HG03025 (cell line): ENCODE measurements around the gene TIPIN.
"Not testable (repeated sequence)": the region's sequence is repeated elsewhere in the genome, so short reads cannot be mapped to it uniquely, and the experiment has no call there.

Source experiments
- ATAC-seq: cut with Tn5 transposase; IDR thresholded peaks from one replicate; pipeline ENCODE4 v1.9.1; 2021; ENCODE audit warnings: mild to moderate bottlenecking, moderate library complexity; ENCODE audit not compliant: unreplicated experiment, low FRiP score

TIPIN gene

DNA sequence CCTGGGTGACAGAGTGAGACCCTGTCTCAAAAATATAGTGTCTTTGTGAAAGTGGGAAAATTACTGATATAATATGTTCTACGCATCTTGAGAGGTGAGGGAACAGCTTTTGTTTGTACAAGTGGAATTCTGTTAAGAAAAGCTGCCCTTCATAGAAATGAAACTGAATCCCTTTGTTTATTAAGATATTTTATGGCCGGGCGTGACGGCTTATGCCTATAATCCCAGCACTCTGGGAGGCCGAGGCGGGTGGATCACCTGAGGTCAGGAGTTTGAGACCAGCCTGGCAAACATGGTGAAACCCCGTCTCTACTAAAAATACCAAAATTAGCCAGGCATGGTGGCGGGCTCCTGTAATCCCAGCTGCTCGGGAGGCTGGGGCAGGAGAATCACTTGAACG, 52.1 kb downstream of the TIPIN start:
- ATAC-seq: not testable (repeated sequence)

DNA sequence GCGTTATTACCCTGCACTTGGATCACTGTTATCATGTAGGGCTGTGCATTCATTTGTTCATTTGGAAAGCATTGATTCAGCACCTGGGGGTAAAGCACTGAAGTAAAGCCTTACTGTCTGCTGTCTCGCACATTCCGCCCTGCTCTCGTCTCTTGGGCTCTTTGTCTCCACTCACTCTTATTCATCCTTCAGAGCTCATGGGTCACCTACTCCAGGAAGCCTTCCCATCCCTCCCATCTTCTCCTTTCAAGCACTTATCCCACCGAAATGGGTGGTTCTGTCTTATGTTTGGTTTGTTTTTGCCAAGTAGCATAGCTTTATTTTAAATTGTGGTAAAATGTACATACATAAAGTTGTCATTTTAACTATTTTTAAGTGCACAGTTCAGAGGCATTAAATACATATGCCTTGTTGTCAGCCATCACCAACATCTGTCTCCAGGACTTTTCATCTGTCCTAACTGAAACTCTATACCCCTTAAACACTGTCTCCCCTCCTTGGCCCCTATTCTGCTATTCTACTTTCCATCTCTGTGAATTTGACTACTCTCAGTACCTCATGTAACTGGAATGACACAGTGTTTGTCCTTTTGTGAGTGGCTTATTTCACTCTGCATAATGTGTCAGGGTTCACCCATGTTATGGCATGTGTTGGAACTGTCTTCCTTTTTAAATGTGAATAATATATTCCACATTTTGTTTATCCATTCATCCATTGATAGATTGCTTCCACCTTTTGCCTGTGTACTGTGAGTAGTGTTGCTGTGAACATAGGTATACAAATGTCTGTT, 53.8 kb downstream of the TIPIN start:
- ATAC-seq: no peak

DNA sequence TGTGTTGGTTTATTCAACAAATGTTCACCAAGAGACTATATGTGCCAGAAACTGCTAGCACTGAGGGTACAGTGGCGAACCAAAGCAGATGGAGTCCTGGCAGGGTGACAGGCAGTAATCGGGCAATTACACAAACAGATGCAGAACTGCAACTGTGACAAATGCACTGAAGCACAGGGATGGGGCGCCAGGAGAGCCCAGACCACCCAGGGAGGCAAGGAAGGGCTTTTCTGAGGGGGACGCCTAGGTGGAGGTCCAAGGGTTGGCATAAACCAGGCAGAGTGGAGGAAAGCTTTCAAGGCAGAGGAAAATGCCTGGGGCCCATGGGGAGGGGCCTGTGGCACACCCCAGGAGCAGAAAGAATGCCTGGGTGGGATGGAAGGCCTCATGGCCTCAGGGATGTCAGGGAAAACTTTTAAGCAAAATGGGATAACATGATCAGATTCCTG, 57.7 kb downstream of the TIPIN start:
- ATAC-seq: no peak

DNA sequence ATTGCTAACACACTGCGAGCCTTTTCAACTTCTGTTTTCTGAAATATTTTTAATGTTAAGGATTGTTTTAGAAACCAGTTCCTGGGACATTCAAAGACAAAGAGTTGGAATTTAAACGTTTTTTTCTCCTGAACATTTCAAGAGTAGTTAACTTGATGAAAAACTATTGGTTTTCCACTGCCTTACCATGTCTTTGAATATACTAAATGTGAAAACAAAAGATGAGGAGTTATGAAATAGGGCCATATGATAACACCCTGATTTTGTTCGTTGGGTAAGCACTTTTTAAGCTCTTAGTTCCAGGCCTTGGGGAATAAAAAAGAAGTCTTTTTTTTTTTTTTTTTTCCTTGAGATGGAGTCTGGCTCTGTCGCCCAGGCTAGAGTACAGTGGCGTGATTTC, 60.3 kb downstream of the TIPIN start:
- no peak for ATAC-seq

DNA sequence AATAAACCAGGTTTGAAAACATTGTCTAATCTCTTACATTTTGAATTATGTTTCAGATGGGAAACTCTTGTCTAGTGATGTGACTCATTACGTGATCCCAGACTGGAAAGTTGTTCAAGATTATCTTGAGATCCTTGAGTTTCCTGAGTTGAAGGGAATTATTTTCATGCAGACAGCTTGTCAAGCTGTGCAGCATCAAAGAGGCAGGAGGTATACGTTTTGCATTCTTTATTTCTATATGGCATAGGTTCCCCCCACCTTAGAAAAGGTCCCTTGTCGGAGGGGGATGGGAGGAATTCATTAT, 61.6 kb downstream of the TIPIN start:
- no peak for ATAC-seq

DNA sequence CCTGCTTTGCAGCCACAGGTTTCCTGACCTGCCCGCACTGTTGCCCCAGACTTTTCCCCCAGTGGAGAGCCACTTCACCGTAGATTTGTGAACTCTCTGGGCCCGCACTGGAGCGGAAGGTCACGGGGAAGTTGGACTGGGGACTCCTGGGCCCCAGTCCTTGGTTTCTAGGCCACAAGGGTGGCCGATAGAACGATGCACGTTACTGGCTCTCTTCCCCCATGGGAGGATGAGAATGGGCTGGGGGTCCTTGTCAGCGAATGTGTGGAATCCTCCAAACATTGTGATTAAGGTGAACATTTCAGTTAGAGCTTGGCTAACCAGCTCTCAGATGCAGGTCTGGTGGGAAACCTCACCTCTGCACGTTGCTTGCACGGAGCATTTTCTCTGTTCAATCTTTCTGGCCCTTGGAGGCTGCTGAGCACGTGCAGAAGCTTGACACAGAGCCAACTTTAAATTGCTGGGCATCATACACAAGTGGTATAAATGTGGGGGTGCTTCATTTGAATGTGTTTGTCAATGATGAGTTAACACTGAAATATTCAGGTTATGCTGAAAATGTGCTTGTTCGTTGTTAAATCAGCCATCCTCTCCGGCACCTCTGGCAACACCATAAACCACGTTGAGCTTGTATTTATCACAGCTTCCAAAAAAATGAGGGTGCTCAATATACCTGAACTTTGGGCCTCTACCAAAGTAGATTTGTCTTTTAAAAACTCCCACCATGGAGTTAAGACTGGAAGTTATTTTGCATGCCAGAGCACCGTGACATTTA, 62.1 kb downstream of the TIPIN start:
- ATAC-seq: peak; percentile 28

DNA sequence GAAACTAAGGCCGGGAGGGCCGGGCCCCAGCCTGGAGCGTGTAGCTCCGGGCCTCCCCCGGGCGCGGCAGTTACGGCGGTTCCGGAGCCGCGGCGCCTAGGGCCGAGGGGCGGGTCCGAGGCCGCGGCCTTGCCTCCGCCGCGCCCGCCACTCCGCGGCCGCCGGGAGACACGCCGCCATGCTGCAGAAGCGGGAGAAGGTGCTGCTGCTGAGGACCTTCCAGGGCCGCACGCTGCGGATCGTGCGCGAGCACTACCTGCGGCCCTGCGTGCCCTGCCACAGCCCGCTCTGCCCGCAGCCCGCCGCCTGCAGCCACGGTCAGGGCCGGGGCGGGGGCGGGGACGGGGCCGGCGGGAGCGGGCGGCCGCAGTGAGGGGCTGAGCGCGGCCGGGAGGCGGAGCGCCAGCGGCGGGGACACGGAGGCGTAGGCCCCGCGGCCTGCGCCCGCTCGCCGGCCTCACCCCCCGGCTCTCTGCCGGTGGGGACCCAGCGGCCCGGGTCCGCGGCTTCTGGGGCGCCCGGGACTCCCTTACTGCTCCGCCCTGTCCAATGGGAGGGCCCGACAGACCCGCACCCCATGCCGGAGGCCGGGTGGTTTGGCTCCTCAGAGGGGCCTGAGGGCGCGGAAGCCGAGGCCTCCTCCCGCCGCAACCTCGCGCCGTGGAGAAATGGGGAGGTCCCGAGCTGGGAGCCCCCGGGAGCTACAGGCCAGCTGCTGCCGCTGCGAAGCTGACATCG, 62.9 kb downstream of the TIPIN start, which contains the start of gene DIS3L:
DIS3L (plus strand) TSS at position 150 of the 738 bp plus-strand sequence; CDS start at position 179, 29 bp downstream.
- ATAC-seq: peak; percentile 59

DNA sequence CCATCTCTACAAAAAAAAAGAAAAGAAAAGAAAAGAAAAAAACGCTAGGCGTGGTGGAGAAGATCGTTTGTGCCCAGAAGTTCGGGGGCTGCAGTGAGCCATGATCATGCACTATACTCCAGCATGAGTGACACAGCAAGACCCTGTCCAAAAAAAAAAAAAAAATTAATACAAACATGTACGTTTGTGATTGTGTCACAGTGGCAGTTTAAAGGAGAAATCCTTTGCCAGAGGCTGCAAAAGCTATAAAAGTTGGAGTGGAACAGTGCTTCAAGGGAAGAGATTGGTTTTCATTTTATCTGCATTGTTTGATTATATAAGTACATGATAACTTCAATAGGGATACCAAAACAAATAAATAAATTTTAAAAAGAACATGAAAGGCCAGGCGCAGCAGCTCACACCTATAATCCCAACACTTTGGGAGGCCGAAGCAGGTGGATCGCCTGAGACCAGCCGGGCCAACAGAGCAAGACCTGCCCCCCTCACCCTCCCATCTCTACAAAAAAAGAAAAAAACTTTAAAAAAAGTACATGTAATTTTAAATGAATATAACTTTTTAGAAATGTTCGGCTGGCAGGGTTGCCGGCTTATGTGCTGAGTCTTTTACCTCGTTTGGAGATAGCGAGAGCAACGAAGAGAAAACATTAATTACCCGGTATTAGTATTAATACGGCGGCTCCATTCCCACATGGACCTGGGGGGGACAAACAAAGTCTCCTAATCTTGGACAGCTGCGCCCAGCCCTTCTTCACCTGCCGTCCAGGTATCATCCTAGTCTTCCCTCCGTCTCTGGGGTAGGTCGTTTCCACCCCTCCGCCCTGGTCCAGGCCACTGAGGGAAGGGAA, 63.7 kb downstream of the TIPIN start:
- no peak for ATAC-seq

DNA sequence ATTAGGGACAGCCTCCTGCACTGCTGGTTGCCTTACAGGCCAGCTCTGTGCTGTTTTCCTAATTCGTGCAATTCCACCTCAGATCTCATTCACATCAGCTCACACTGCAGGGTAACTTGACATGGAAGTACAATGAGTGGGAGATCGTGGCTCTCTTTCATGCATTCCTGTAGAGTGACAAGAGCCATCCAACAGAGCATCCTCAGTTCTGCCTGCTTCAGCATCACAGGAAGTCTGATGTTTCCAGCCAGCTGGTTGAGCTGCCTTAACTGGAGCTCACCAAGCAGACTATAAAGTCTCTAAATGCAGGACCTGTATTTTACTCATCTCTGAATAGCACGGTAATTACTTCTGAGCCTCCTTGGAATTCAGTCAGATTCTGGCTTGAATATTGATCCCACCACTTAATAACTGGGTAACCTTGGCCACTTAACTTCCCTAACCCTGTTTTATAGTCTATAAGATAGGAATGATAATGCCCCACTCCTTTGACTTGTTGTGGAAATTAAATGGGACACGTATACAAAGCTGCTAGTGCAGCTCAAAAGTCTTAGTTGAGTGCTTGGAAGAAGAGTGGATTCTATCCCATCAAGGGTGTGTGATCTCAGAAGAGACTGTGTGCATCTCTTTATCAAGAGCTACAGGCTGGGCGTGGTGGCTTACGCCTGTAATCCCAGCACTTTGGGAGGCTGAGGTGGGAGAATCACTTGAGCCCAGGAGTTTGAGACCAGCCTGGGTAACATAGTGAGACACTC, 64.5 kb downstream of the TIPIN start:
- no peak for ATAC-seq

DNA sequence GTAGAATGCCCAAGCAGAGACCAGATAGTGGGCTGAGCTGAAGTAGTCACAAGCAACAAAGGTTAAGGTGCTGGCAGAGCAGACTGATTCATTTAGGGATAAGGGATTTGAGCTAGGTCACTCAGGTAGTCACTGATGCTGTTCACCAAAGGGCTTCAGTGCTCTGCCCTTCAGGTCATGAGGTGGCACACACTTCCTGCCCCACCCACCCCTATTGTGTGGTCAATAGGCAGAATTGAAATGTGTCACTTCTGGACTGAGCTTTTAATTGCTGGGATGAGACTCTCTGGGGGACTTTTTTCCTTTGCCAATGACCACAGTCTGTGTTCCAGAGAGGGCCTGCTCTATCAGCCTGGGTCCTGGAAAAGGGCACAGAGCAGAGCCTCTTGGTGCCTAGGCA, 66.0 kb downstream of the TIPIN start:
- ATAC-seq: no peak

DNA sequence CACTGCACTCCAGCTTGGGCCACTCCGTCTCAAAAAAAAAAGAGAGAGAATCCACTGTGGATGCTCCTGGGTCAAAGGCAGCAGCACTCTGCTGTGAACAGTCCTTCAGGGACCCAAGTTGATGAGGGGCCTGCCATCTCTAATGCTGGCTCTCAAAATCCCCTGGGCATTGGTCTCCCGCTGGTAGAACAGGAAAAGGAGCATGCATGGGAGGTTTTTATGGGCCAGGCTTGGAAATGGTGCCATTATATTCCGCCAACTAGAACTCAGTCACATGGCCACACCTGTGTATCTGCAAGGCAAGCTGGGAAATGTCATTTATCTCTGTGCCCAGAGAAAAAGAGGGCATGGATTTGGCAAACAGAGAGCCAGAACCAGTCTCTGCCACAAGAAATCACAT, 66.5 kb downstream of the TIPIN start:
- ATAC-seq: no peak

DNA sequence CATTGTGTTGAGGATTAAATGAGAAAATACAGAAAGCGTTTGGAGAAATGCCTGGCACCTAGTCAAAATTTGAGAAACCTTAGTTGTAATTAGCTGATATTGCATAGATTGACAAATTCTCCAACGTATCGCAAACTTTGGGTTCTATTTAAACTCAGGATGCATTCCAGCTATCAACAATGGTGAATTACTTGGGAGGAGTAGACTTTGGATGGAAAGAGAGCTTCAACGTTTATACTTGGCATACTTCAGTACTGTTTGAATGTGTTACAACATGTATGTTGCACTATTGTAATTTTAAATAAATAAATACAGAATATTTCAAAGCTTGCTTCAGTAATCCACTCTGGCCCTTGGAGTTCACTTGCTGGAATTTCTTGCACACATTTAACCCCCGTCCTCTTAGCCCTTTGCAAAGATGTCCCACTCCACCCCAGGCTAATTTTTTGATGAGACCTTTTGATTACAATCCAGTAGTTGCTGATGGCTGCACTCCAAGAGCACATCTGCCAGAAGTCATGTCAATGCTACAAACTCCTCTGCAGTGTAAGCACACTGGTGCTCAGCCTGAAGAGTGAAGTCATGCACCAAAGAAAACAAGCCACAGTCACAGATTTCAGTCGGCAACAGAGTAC, 67.8 kb downstream of the TIPIN start:
- ATAC-seq: no peak

DNA sequence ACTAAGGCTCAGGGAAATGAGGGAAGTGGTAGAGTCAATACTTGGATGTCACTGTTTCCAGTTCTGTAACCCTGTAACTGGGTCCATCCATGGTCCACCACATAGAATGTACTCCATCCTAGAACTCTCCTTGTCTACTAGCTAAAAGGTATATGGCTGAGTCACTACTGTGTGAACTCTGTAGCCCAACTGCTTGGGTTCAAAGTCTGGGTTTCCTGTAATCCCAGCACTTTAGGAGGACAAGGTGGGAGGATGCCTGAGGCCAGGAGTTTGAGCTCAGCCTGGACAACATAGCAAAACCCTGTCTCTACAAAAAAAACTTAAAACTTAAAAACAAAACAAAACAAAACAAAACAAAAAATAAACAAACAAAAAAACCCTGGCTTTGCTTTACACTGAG, 68.4 kb downstream of the TIPIN start:
- no peak for ATAC-seq

DNA sequence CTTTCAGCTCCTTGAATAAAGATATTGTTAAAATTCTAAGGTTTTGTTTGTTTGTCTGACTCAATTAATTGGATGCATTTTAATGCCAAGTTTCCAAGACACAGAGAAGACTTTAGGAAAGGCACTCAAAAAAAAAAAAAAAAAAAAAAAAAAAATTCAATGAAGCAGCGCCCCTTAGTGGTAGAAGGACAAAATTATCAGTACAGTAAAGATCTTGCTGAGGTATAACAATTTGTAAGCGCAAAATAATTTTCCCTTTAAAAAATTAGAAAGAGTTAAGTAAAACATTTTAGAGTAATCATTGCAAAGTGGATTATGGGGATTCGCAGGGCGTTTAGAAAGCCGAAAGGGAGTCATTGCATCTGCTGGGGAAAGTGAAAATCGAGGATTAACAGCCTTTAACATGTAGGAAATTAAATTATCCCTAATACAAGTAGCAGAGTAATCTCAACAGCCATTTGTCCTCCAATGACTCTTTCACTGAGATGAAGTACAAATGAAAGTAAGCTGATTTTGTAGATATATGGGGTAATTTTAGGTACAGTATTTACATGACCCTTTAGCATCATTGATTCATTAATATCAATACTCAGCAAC, 68.9 kb downstream of the TIPIN start:
- ATAC-seq: no peak
